Measurements from ENCODE around the gene NUP210. TPM values are rescaled to one million over a fixed set of nuclear protein-coding genes. Genes with fewer than 3 reads are reported as not detected.
A peak's percentile ranks its signal among the peaks of the same experiment; 100 is the strongest.

The NUP210 gene
- total and polyA plus RNA-seq, 8 donors, result 16.0 to 23.5 (median 18.1) TPM

- DNase-seq (peak in 1 of 4 donors; percentile 57), ATAC-seq (no peak)
- H3K27ac ChIP-seq, result no peak overlapping the region
- H3K36me3 ChIP-seq, result peaks cover 0 to 36% of the 10 kb centered on the region in 2 donors
- H3K4me3 ChIP-seq, result no peak overlapping the region
- intact Hi-C loops (cut with DNase I), result no loop called here
- H3K4me1 ChIP-seq, result no peaks in the 10 kb centered on the region
- TF ChIP-seq, protein P1, sequence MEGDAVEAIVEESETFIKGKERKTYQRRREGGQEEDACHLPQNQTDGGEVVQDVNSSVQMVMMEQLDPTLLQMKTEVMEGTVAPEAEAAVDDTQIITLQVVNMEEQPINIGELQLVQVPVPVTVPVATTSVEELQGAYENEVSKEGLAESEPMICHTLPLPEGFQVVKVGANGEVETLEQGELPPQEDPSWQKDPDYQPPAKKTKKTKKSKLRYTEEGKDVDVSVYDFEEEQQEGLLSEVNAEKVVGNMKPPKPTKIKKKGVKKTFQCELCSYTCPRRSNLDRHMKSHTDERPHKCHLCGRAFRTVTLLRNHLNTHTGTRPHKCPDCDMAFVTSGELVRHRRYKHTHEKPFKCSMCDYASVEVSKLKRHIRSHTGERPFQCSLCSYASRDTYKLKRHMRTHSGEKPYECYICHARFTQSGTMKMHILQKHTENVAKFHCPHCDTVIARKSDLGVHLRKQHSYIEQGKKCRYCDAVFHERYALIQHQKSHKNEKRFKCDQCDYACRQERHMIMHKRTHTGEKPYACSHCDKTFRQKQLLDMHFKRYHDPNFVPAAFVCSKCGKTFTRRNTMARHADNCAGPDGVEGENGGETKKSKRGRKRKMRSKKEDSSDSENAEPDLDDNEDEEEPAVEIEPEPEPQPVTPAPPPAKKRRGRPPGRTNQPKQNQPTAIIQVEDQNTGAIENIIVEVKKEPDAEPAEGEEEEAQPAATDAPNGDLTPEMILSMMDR (IDR thresholded peaks at IDR 0.05), result no peak
- H3K27me3 ChIP-seq, result no peaks in the 10 kb centered on the region
- H3K9me3 ChIP-seq, result peaks cover 0 to 5% of the 10 kb centered on the region in 2 donors
Measured at GRCh38 chr3:13399603-13400002, 20.5 kb downstream of the NUP210 start.

GRCh38 chr3:13397316-13397715, 22.8 kb downstream of the NUP210 start:
- ATAC-seq (no peak), DNase-seq (peak in 1 of 4 donors; percentile 57)
- TF ChIP-seq, protein P1 (IDR thresholded peaks at IDR 0.05), result no peak
- no peaks in the 10 kb centered on the region for H3K27me3 ChIP-seq
- H3K9me3 ChIP-seq, result no peaks in the 10 kb centered on the region
- intact Hi-C loops (cut with DNase I), result no loop called here
- peaks cover 0 to 57% of the 10 kb centered on the region in 2 donors for H3K36me3 ChIP-seq
- H3K27ac ChIP-seq, result no peak overlapping the region
- no peaks in the 10 kb centered on the region for H3K4me1 ChIP-seq
- no peak overlapping the region for H3K4me3 ChIP-seq

GRCh38 chr3:13394363-13394762, 25.8 kb downstream of the NUP210 start:
- DNase-seq (peak in 1 of 4 donors; percentile 46), ATAC-seq (no peak)
- intact Hi-C loops (cut with DNase I), result no loop called here
- Histone ChIP-seq H3K27me3 (no peaks in the 10 kb centered on the region), H3K27ac (no peak overlapping the region), H3K9me3 (no peaks in the 10 kb centered on the region), H3K4me1 (no peaks in the 10 kb centered on the region), H3K36me3 (peaks cover 0 to 73% of the 10 kb centered on the region in 2 donors), H3K4me3 (no peak overlapping the region)
- TF ChIP-seq, protein P1 (IDR thresholded peaks at IDR 0.05), result no peak

GRCh38 chr3:13393427-13394360, 26.4 kb downstream of the NUP210 start:
- no peak for ATAC-seq
- H3K9me3 ChIP-seq, result no peaks in the 10 kb centered on the region
- H3K27ac ChIP-seq, result no peak overlapping the region
- no peaks in the 10 kb centered on the region for H3K27me3 ChIP-seq
- no peaks in the 10 kb centered on the region for H3K4me1 ChIP-seq
- TF ChIP-seq, protein P1 (IDR thresholded peaks at IDR 0.05), result no peak
- DNase-seq, result peak in 1 of 4 donors; percentile 55
- H3K36me3 ChIP-seq, result peaks cover 0 to 80% of the 10 kb centered on the region in 2 donors
- H3K4me3 ChIP-seq, result no peak overlapping the region
- intact Hi-C loops (cut with DNase I), result no loop called here

DNA sequence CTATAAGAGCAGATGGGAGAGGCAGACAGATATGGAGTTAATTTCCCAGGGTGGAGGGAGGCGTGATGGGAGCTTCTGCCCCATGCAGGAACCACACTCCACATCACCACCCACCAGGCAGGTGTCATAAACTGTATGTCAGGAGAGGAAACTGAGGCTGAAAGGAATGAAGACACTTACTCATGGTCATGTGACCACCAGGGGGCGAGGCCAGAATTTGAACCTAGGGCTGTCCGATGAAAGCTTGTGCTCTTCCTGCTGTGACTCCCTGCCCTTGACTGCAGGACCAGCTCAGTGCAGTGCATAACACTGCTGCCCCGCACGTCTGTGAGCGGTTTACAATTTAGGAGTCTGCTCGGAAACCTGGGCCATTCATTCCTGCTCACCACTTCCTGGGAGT, 28.8 kb downstream of the NUP210 start:
- H3K4me3 ChIP-seq, result no peak overlapping the region
- intact Hi-C loops (cut with DNase I), result no loop called here
- no peaks in the 10 kb centered on the region for H3K4me1 ChIP-seq
- TF ChIP-seq, protein P1 (IDR thresholded peaks at IDR 0.05), result no peak
- H3K27ac ChIP-seq, result no peak overlapping the region
- no peaks in the 10 kb centered on the region for H3K27me3 ChIP-seq
- DNase-seq (peak in 1 of 4 donors; percentile 31), ATAC-seq (no peak)
- H3K9me3 ChIP-seq, result no peaks in the 10 kb centered on the region
- peaks cover 0 to 84% of the 10 kb centered on the region in 2 donors for H3K36me3 ChIP-seq
